Measurements from ENCODE around the gene TNNT1. TPM values are rescaled to one million over a fixed set of nuclear protein-coding genes. Genes with fewer than 3 reads are reported as not detected.

Gene TNNT1
- total and polyA plus RNA-seq, 12 donors: 0.36 to 11.1 (median 0.90) TPM; not detected in 4

GRCh38 chr19:55106591-55106990 is 42.4 kb downstream of the TNNT1 start:
- DNase-seq: no peak
- no peaks in the 10 kb centered on the region for H3K9me3 ChIP-seq (replicated peaks in 1 of 3)
- no peak for TF ChIP-seq POLR2A (IDR thresholded peaks at IDR 0.05)
- no peak for TF ChIP-seq CTCF (IDR thresholded peaks at IDR 0.05)
- 94 to 98% (median 97%) methylated on average over 4 to 6 of the region's 6 CpGs for WGBS, 4 donors
- no peak overlapping the region for H3K27ac ChIP-seq
- H3K27me3 ChIP-seq: no peaks in the 10 kb centered on the region
- no peak overlapping the region for H3K4me3 ChIP-seq
- intact Hi-C loops (cut with DNase I): no loop called here
- no peaks in the 10 kb centered on the region for H3K4me1 ChIP-seq (replicated peaks in 1 of 2)
- peaks cover 0 to 31% of the 10 kb centered on the region in 2 donors for H3K36me3 ChIP-seq (replicated peaks in 1 of 2)

GRCh38 chr19:55105237-55105636 is 43.8 kb downstream of the TNNT1 start:
- DNase-seq: no peak
- TF ChIP-seq CTCF (IDR thresholded peaks at IDR 0.05) (no peak), POLR2A (IDR thresholded peaks at IDR 0.05) (no peak)
- no peak overlapping the region for H3K4me3 ChIP-seq
- H3K36me3 ChIP-seq (replicated peaks in 1 of 2): peaks cover 0 to 43% of the 10 kb centered on the region in 2 donors
- H3K9me3 ChIP-seq (replicated peaks in 1 of 3): no peaks in the 10 kb centered on the region
- H3K27me3 ChIP-seq: no peaks in the 10 kb centered on the region
- intact Hi-C loops (cut with DNase I): no loop called here
- H3K27ac ChIP-seq: no peak overlapping the region
- no peaks in the 10 kb centered on the region for H3K4me1 ChIP-seq (replicated peaks in 1 of 2)
- 84 to 94% (median 87%) methylated on average over 2 of the region's 2 CpGs for WGBS, 4 donors

GRCh38 chr19:55103190-55103589 is 45.8 kb downstream of the TNNT1 start:
- Histone ChIP-seq H3K36me3 (replicated peaks in 1 of 2) (peaks cover 0 to 43% of the 10 kb centered on the region in 2 donors), H3K27ac (no peak overlapping the region), H3K9me3 (replicated peaks in 1 of 3) (no peaks in the 10 kb centered on the region), H3K4me1 (replicated peaks in 1 of 2) (no peaks in the 10 kb centered on the region), H3K27me3 (no peaks in the 10 kb centered on the region), H3K4me3 (no peak overlapping the region)
- intact Hi-C loops (cut with DNase I): no loop called here
- no peak for DNase-seq
- 92 to 100% (median 98%) methylated on average over 9 of the region's 9 CpGs for WGBS, 4 donors
- no peak for TF ChIP-seq POLR2A (IDR thresholded peaks at IDR 0.05)
- no peak for TF ChIP-seq CTCF (IDR thresholded peaks at IDR 0.05)

- 82 to 86% (median 84%) methylated on average over 10 of the region's 10 CpGs for WGBS, 4 donors
- peaks cover 0 to 45% of the 10 kb centered on the region in 2 donors for H3K36me3 ChIP-seq (replicated peaks in 1 of 2)
Measured at GRCh38 chr19:55101261-55101660, 47.7 kb downstream of the TNNT1 start.

More at GRCh38 chr19:55101261-55101660, 47.7 kb downstream of the TNNT1 start:
- TF ChIP-seq CTCF (IDR thresholded peaks at IDR 0.05) (no peak), POLR2A (IDR thresholded peaks at IDR 0.05) (no peak)
- Histone ChIP-seq H3K27ac (no peak overlapping the region), H3K4me3 (no peak overlapping the region), H3K9me3 (replicated peaks in 1 of 3) (no peaks in the 10 kb centered on the region), H3K4me1 (replicated peaks in 1 of 2) (no peaks in the 10 kb centered on the region), H3K27me3 (no peaks in the 10 kb centered on the region)
- no peak for DNase-seq
- intact Hi-C loops (cut with DNase I): no loop called here

Data from adrenal gland (tissue), 12 donors.